ENCODE results near the gene MICALL2.

GRCh38 chr7:1413936-1414639, 45.2 kb downstream of the MICALL2 start:
- TF ChIP-seq POLR2A (IDR thresholded peaks at IDR 0.05; ENCODE audit: low read length): no peak
- TF ChIP-seq GATA1 (IDR thresholded peaks at IDR 0.05; ENCODE audit: low read depth, low read length): no peak
